VCaP (cell line): ENCODE measurements around the gene RCSD1.

Experiments used
- H3K27ac ChIP-seq: fragments of 450-650 bp; 2 replicates; pipeline ENCODE4 v1.5.1; 2017
- TF ChIP-seq, protein P1 (sequence below): fragments of 450-650 bp; conservative IDR thresholded peaks from 2 replicates; pipeline ENCODE4 v1.5.1; 2017; ENCODE audit warnings: mild to moderate bottlenecking, moderate library complexity

RCSD1 gene

DNA sequence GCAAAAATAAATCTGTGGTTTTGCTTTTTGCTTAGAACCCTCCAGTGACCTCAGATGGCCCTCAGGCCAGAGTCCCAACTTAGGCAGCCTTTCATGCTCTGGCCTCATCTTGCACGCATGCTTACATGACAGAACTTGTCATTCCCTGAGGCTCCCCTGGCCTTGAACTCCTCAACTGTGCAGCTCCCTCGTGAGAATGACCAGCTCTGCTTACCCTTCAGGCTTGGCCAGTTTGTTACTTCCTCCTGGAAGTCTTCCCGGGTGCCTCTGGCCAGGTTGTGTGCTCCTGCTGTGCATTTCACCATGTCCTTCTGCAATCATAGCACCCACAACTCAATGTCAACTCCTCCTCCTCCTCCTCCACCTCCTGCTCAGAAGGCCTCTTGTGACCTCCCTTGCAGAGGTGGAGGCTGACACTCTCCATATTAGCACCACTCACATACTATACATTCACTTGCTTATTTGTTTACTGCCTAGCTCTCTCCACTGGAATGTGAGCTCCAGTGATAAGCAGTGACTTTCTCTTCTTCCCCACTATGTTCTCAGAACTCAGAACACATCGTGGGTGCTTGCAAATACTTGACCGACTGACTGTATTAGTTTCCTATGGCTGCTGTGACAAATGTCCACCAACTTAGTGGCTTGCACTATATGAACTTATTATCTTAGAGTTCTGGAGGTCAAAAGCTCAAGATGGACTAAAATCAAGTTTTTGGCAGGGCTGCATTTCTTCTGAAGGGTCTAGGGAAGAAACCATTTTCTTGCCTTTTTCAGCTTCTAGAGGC lies 41.9 kb downstream of the RCSD1 start:
- TF ChIP-seq, protein P1, sequence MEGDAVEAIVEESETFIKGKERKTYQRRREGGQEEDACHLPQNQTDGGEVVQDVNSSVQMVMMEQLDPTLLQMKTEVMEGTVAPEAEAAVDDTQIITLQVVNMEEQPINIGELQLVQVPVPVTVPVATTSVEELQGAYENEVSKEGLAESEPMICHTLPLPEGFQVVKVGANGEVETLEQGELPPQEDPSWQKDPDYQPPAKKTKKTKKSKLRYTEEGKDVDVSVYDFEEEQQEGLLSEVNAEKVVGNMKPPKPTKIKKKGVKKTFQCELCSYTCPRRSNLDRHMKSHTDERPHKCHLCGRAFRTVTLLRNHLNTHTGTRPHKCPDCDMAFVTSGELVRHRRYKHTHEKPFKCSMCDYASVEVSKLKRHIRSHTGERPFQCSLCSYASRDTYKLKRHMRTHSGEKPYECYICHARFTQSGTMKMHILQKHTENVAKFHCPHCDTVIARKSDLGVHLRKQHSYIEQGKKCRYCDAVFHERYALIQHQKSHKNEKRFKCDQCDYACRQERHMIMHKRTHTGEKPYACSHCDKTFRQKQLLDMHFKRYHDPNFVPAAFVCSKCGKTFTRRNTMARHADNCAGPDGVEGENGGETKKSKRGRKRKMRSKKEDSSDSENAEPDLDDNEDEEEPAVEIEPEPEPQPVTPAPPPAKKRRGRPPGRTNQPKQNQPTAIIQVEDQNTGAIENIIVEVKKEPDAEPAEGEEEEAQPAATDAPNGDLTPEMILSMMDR: no peak
- no peak overlapping the region for H3K27ac ChIP-seq

- H3K27ac ChIP-seq: no peak overlapping the region
- TF ChIP-seq, protein P1: no peak
These were observed 42.8 kb downstream of the RCSD1 start for GRCh38 chr1:167672831-167673230.

GRCh38 chr1:167673265-167673664 lies 43.2 kb downstream of the RCSD1 start:
- no peak overlapping the region for H3K27ac ChIP-seq
- TF ChIP-seq, protein P1: no peak

GRCh38 chr1:167674156-167674555 lies 44.1 kb downstream of the RCSD1 start:
- TF ChIP-seq, protein P1: no peak
- H3K27ac ChIP-seq: no peak overlapping the region

- TF ChIP-seq, protein P1: no peak
- no peak overlapping the region for H3K27ac ChIP-seq
These were observed 45.4 kb downstream of the RCSD1 start for GRCh38 chr1:167675440-167675839.

DNA sequence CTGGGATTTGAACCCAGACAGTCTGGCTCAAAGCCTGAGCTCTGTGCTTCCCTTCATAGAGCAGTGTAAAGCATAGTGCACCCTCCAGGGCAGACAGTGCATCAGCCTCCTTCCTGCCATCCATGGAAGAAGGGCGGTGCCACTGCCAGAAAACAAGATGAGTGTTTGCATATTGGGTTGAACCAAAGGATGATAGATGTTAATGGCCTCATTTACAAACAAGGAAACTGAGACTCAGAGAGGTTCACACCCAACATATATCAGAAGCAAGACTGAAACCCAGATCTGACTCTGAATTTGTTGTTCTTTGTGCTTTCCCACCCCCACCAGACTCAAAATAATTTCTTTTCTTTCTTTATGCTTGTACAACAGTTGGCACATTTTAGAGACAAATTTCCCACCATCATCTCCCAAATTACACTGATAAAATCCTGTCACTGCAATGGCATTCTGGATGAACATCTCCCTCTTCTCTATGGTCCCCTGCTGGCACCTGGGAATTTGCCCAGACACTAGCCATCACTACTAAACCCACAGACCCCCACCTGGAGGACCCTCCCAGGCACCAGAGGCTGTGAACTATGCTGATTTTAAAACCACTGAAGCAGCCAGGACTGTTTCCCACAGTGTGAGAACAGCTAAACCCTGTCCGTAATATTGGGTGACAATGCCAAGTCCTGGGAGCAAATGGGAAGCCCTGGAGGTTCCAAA lies 46.3 kb downstream of the RCSD1 start:
- H3K27ac ChIP-seq: no peak overlapping the region
- TF ChIP-seq, protein P1: no peak

DNA sequence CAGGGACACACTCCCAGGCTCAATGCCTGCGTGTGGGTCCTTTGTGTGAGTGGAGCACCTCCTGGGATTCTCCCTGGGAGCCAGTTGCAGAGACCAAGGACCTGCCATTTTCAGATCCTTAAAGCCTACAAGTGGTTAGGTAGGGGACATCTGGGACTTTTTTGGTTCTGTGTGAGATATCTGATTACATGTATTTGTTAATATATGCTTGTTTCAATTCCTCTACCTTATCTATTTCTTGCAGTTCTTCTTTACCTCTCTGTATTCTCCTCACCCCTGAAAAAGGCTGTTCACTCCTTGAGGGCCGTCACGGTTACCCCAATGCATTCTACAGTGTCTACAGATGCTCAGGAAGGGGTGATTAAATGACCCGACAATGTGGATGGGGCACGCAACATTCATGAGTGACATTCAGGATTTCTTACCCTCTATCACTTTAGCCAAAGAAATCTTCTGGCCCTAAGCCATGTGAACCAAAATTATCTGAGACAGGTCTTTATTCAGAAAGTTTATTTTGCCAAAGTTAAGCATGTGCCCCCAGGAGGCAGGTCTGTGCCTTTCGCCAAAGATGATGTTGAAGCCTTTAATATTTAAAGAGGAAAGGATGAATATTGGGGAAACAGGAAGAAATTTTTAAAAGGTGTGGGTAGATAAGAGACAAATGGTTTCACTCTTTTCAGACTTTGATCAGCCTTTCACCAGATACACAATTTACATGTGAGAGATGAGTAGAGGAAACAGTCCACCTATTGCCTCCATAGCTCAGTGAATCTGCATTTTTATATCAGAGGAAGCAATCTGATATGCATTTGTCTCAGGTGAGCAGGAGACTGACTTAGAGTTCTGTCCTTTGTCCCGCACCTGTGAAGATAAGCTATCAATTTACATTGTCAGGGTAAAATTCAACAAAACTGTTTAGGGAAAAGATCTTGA lies 47.1 kb downstream of the RCSD1 start:
- TF ChIP-seq, protein P1: no peak
- H3K27ac ChIP-seq: no peak overlapping the region
